GM12878 (cell line): ENCODE results near the gene NAT14. TPM values are rescaled to one million over a fixed set of nuclear protein-coding genes. Genes with fewer than 3 reads are reported as not detected.

Source experiments
- ATAC-seq: fragments of 200-7000 bp; cut with Tn5 transposase; 3 replicates; pipeline ENCODE4 v1.9.1; 2020; ENCODE audit warnings: mild to moderate bottlenecking, moderate library complexity
- BruUV-seq: library from RNA; stranded (reverse); fragments of 400-500 nt; replicated peaks from 2 replicates; lab custom pipeline; 2021; lab: Mats Ljungman, UMichigan
- CTCF ChIA-PET: fragments of 300-600 bp; sonication (Branson Sonifier 250); formaldehyde crosslinking; extraction: SDS; loops from one replicate; lab custom pipeline; 2021; ENCODE audit warnings: inconsistent platforms; lab: Yijun Ruan, JAX
- POLR2A ChIA-PET: fragments of 350-600 bp; formaldehyde crosslinking; extraction: SDS; loops from one replicate; lab custom pipeline; 2021; ENCODE audit warnings: inconsistent platforms; lab: Charles Lee
- RAD21 ChIA-PET: fragments of 300-600 bp; sonication (Branson Sonifier 250); formaldehyde crosslinking; loops from one replicate; lab custom pipeline; 2023; ENCODE audit warnings: antibody characterized with exemption; ENCODE audit not compliant: unreplicated experiment; lab: Charles Lee
- SMC1A ChIA-PET: fragments of 300-600 bp; sonication (Branson Sonifier 250); formaldehyde crosslinking; loops from one replicate; lab custom pipeline; 2023; ENCODE audit not compliant: unreplicated experiment, uncharacterized antibody; lab: Charles Lee
- DNase-seq: peaks from one replicate; pipeline ENCODE4 v3.0.0-alpha.2; 2011; ENCODE audit warnings: low read depth, low spot score
- FAIRE-seq: peaks from 3 replicates; lab custom pipeline; 2011; peaks lifted over from hg19 to GRCh38; lab: Jason Lieb, UNC
- H2AFZ ChIP-seq: 2 replicates; pipeline ENCODE4 v1.6.0; 2011; ENCODE audit warnings: low read depth, low read length, control low read depth; ENCODE audit not compliant: control insufficient read depth
- H3K27ac ChIP-seq: 2 replicates; pipeline ENCODE4 v1.5.1; 2011; ENCODE audit warnings: control low read depth; ENCODE audit not compliant: control insufficient read depth, insufficient read depth
- H3K27me3 ChIP-seq, 2 experiments: replicated peaks in 1 of 2; 2 replicates each; pipeline versions ENCODE4 v1.6.0 to v1.6.1; 2011; ENCODE audit warnings: low read length in 1 of 2; ENCODE audit not compliant: control insufficient read depth in 2 of 2, insufficient read depth in 2 of 2
- H3K36me3 ChIP-seq, 2 experiments: 2 replicates each; pipeline ENCODE4 v1.5.1; 2011; ENCODE audit warnings: low read length in 1 of 2; ENCODE audit not compliant: control insufficient read depth in 2 of 2, insufficient read depth in 2 of 2
- H3K4me1 ChIP-seq: 2 replicates; pipeline ENCODE4 v1.6.1; 2011; ENCODE audit warnings: mild to moderate bottlenecking, low read length, moderate library complexity, mixed read lengths; ENCODE audit not compliant: control insufficient read depth, insufficient read depth
- H3K4me2 ChIP-seq: 2 replicates; pipeline ENCODE4 v1.6.0; 2011; ENCODE audit warnings: control low read depth; ENCODE audit not compliant: control insufficient read depth, insufficient read depth
- H3K4me3 ChIP-seq: fragments of 200-600 bp; sonication (generic); 2 replicates; pipeline ENCODE4 v1.5.1; 2016
- H3K79me2 ChIP-seq: 2 replicates; pipeline ENCODE4 v1.6.0; 2011; ENCODE audit warnings: low read length; ENCODE audit not compliant: control insufficient read depth, insufficient read depth
- H3K9ac ChIP-seq: 2 replicates; pipeline ENCODE4 v1.8.0; 2011; ENCODE audit warnings: low read length, control low read depth, mixed read lengths; ENCODE audit not compliant: control insufficient read depth, insufficient read depth
- H3K9me3 ChIP-seq: replicated peaks from 3 replicates; pipeline ENCODE4 v1.5.1; 2011; ENCODE audit warnings: mild to moderate bottlenecking, low read length; ENCODE audit not compliant: control insufficient read depth, insufficient read depth
- H4K20me1 ChIP-seq: 2 replicates; pipeline ENCODE4 v1.6.0; 2011; ENCODE audit not compliant: control insufficient read depth, insufficient read depth
- ASH2L ChIP-seq: fragments of 300-600, 200-600 bp; sonication (generic); IDR thresholded peaks from 2 replicates; pipeline ENCODE4 v1.6.1; 2017; ENCODE audit warnings: low read depth, mild to moderate bottlenecking, borderline replicate concordance
- CBFB ChIP-seq: IDR thresholded peaks from 2 replicates; pipeline ENCODE4 v1.6.1; 2016; ENCODE audit warnings: antibody characterized with exemption, low read depth
- E2F4 ChIP-seq: IDR thresholded peaks from 2 replicates; pipeline ENCODE4 v1.6.1; 2012; ENCODE audit warnings: low read depth, low read length, improper control_type of control experiment
- EED ChIP-seq: sonication (generic); IDR thresholded peaks from 2 replicates; pipeline ENCODE4 v1.6.1; 2016; ENCODE audit warnings: antibody characterized with exemption, low read depth
- EP300 ChIP-seq, 2 experiments: fragments of 150-350 bp in 1 of 2; IDR thresholded peaks; 2 replicates each; pipeline ENCODE4 v1.6.1; 2011 to 2012; ENCODE audit warnings: low read depth in 2 of 2, low read length in 2 of 2, borderline replicate concordance in 1 of 2, improper control_type of control experiment in 1 of 2, inconsistent platforms in 1 of 2; ENCODE audit not compliant: control insufficient read depth in 1 of 2
- ETV6 ChIP-seq, 2 experiments: fragments of 450-650 bp in 1 of 2; IDR thresholded peaks in 1 of 2; conservative IDR thresholded peaks in 1 of 2; 2 replicates each; pipeline ENCODE4 v1.6.1; 2014; ENCODE audit warnings: antibody characterized with exemption in 1 of 2, borderline replicate concordance in 1 of 2, low read depth in 1 of 2, mild to moderate bottlenecking in 1 of 2, moderate library complexity in 1 of 2
- FOXK2 ChIP-seq: fragments of 450-650 bp; IDR thresholded peaks from 2 replicates; pipeline ENCODE4 v1.6.1; 2017; ENCODE audit warnings: mild to moderate bottlenecking, moderate library complexity
- GATAD2B ChIP-seq: fragments of 450-650 bp; conservative IDR thresholded peaks from 2 replicates; pipeline ENCODE4 v1.6.1; 2017; ENCODE audit warnings: low read depth, mild to moderate bottlenecking, moderate library complexity
- JUND ChIP-seq: IDR thresholded peaks from 2 replicates; pipeline ENCODE4 v1.6.1; 2012; ENCODE audit warnings: low read depth, mild to moderate bottlenecking, low read length, improper control_type of control experiment, moderate library complexity
- LARP7 ChIP-seq: fragments of 450-650 bp; IDR thresholded peaks from 2 replicates; pipeline ENCODE4 v1.6.1; 2017; ENCODE audit warnings: mild to moderate bottlenecking
- MXI1 ChIP-seq: fragments of 150-350 bp; IDR thresholded peaks from 2 replicates; pipeline ENCODE4 v1.6.1; 2011; ENCODE audit warnings: low read depth, mild to moderate bottlenecking, inconsistent platforms, low read length, improper control_type of control experiment
- NR2F1 ChIP-seq: fragments of 450-650 bp; conservative IDR thresholded peaks from 2 replicates; pipeline ENCODE4 v1.6.1; 2017; ENCODE audit warnings: mild to moderate bottlenecking
- POLR2A ChIP-seq: IDR thresholded peaks from 2 replicates; pipeline ENCODE4 v1.6.1; 2011; ENCODE audit warnings: low read depth, mild to moderate bottlenecking, low read length
- RAD51 ChIP-seq: fragments of 450-650 bp; IDR thresholded peaks from 2 replicates; pipeline ENCODE4 v1.6.1; 2016; ENCODE audit warnings: moderate library complexity, mild to moderate bottlenecking, inconsistent platforms
- RFX5 ChIP-seq: IDR thresholded peaks from 2 replicates; pipeline ENCODE4 v1.6.1; 2011; ENCODE audit warnings: low read depth, low read length, improper control_type of control experiment
- TARDBP ChIP-seq: IDR thresholded peaks from 2 replicates; pipeline ENCODE4 v1.6.1; 2016; ENCODE audit warnings: borderline replicate concordance
- ZNF207 ChIP-seq: fragments of 450-650 bp; IDR thresholded peaks from 2 replicates; pipeline ENCODE4 v1.6.1; 2014; ENCODE audit warnings: antibody characterized with exemption, mild to moderate bottlenecking, borderline replicate concordance
- WGBS: methylation state at CpG from one replicate; pipeline ENCODE4 v1.1.6; 2016; ENCODE audit warnings: low lambda C conversion rate; ENCODE audit not compliant: insufficient replicate concordance, insufficient coverage; ENCODE audit errors: missing lambda C conversion rate; 5-methylcytosine and 5-hydroxymethylcytosine counted together
- in situ Hi-C: fragments of 300-500 bp; cut with MboI; formaldehyde crosslinking; loops from 9 replicates; pipeline ENCODE4 v1.14.3; 2018; ENCODE audit warnings: mixed read lengths
- intact Hi-C: fragments of 100-400 bp; cut with micrococcal nuclease; formaldehyde crosslinking; loops from one replicate; pipeline ENCODE4 v1.14.2; 2022; ENCODE audit not compliant: unreplicated experiment
- polyA plus RNA-seq, 11 experiments: library from polyadenylated mRNA; depleted of rRNA in 4 of 11; unstranded in 6 of 11; stranded (reverse) in 5 of 11; fragments of >200 nt; fragmentation: Nextera tagmentation in 4 of 11; fragmentation: Illumina TruSeq in 1 of 11; extraction: Ambion mirVana in 4 of 11; extraction: Trizol in 1 of 11; gene quantifications; 1 replicate in 1 of 11; 2 replicates in 10 of 11; pipeline versions ENCODE4 v1.2.1 to v1.2.3, GENCODE V29; 2011 to 2016; ENCODE audit warnings: inconsistent platforms in 2 of 11, missing spikeins in 2 of 11, low read depth in 1 of 11
- total RNA-seq, 4 experiments: library from RNA; depleted of rRNA in 3 of 4; stranded (reverse); fragments of >200 nt in 3 of 4; fragmentation: Illumina TruSeq in 1 of 4; extraction: Trizol in 1 of 4; gene quantifications; 2 replicates each; pipeline versions ENCODE4 v1.2.1 to v1.2.3, GENCODE V29; 2013 to 2021
- TF ChIP-seq, protein P1 (sequence below): fragments of 450-650 bp; IDR thresholded peaks from 2 replicates; pipeline ENCODE4 v1.6.1; 2014; ENCODE audit warnings: mild to moderate bottlenecking

Gene NAT14
- total and polyA plus RNA-seq, 10 of the 15 experiments (the other 5 are each of a cell fraction or from before 2014, with no cell fraction given) = 0.87 to 23.6 (median 9.7) TPM

DNA sequence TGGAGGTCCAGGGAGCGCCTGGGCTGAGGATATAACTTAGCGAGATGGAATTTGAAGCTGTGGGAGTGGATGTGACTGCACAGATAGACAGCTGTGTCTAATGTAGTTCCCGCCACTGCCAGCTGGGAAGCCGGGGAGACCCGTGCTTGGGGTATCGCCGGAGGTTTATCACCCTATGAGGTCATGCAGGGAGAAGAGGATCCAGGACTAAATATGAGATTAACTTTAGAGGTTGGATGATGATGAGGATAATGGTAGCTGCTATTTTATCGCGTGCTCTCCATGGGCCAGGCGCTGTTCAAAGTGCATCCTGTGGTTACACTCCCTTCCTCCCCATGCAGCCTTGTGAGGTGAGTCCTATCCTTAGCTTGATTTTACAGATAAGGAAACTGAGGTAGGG lies 23.1 kb downstream of the NAT14 start:
- SMC1A ChIA-PET = interaction anchor here (1.0 kb wide), 1 partner anchor 116 kb away, joined by 3 read pairs; the partner anchor contains the start of gene ZNF784
- in situ Hi-C loops = no loop called here
- Histone ChIP-seq H2AFZ (no peak overlapping the region), H3K79me2 (no peaks in the 10 kb centered on the region), H3K27me3 (peaks cover 0 to 3% of the 10 kb centered on the region in 2 experiments; a peak in 2 of 4 replicates), H3K9me3 (no peaks in the 10 kb centered on the region), H3K4me3 (no peak overlapping the region), H3K27ac (no peak overlapping the region), H3K9ac (no peak overlapping the region), H3K4me1 (peaks cover 5% of the 10 kb centered on the region), H3K4me2 (no peak overlapping the region), H4K20me1 (no peaks in the 10 kb centered on the region), H3K36me3 (no peaks in the 10 kb centered on the region)
- CTCF ChIA-PET = interaction anchor here (0.6 to 2.5 kb wide), 5 partner anchors 41 to 367 kb away, joined by 3 to 7 read pairs (median 6); no protein-coding TSS in a partner anchor
- BruUV-seq = no TSS peak
- no peak for DNase-seq
- 71% methylated on average over 10 of the region's 10 CpGs for WGBS
- intact Hi-C loops = no loop called here
- FAIRE-seq = no peak
- ATAC-seq = no peak
- RAD21 ChIA-PET = interaction anchor here (0.6 to 3.2 kb wide), 2 partner anchors 40 to 124 kb away, joined by 3 to 10 read pairs; no protein-coding TSS in a partner anchor
- TF ChIP-seq EED = no peak
- no peak for TF ChIP-seq RAD51
- no peak for TF ChIP-seq GATAD2B
- no peak for TF ChIP-seq LARP7
- TF ChIP-seq MXI1 = no peak
- TF ChIP-seq TARDBP = no peak
- TF ChIP-seq EP300 (IDR thresholded peaks at IDR 0.05; ENCODE audit: borderline replicate concordance in 1 of 2, control insufficient read depth in 1 of 2, low read depth in 2 of 2, low read length in 2 of 2) = no peak
- TF ChIP-seq ETV6 (conservative IDR thresholded peaks at IDR 0.05 in 1 of 2, IDR thresholded peaks at IDR 0.05 in 1 of 2; ENCODE audit: borderline replicate concordance in 1 of 2, low read depth in 1 of 2) = no peak
- no peak for TF ChIP-seq NR2F1
- TF ChIP-seq JUND = no peak
- TF ChIP-seq FOXK2 = no peak
- no peak for TF ChIP-seq RFX5
- no peak for TF ChIP-seq E2F4
- no peak for TF ChIP-seq ZNF207
- no peak for TF ChIP-seq CBFB
- TF ChIP-seq ASH2L = no peak
- no peak for TF ChIP-seq POLR2A
- TF ChIP-seq, protein P1, sequence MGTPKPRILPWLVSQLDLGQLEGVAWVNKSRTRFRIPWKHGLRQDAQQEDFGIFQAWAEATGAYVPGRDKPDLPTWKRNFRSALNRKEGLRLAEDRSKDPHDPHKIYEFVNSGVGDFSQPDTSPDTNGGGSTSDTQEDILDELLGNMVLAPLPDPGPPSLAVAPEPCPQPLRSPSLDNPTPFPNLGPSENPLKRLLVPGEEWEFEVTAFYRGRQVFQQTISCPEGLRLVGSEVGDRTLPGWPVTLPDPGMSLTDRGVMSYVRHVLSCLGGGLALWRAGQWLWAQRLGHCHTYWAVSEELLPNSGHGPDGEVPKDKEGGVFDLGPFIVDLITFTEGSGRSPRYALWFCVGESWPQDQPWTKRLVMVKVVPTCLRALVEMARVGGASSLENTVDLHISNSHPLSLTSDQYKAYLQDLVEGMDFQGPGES = no peak
- POLR2A ChIA-PET = no interaction called here
